ENCODE results near the gene MACROD2.

DNA sequence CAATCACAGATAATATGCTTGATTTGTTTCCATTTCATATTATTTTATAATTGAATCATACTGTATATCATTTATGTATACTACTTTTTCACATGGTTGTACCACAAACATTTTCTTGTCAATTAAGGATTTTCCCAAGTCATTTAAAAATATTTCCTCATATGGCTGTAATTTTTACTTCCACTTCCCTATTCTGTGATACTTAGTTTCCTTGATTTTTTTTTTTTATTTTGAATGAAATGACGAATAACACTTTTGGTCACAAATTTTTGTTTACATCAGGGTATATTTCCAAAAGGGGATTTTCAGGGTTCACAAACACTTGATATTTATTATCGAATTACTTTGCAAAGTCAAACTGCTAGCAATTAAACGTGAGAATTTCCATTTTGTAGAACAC, 2062.3 kb downstream of the MACROD2 start:
- TF ChIP-seq, protein P1, sequence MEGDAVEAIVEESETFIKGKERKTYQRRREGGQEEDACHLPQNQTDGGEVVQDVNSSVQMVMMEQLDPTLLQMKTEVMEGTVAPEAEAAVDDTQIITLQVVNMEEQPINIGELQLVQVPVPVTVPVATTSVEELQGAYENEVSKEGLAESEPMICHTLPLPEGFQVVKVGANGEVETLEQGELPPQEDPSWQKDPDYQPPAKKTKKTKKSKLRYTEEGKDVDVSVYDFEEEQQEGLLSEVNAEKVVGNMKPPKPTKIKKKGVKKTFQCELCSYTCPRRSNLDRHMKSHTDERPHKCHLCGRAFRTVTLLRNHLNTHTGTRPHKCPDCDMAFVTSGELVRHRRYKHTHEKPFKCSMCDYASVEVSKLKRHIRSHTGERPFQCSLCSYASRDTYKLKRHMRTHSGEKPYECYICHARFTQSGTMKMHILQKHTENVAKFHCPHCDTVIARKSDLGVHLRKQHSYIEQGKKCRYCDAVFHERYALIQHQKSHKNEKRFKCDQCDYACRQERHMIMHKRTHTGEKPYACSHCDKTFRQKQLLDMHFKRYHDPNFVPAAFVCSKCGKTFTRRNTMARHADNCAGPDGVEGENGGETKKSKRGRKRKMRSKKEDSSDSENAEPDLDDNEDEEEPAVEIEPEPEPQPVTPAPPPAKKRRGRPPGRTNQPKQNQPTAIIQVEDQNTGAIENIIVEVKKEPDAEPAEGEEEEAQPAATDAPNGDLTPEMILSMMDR (conservative IDR thresholded peaks at IDR 0.05; ENCODE audit: low read depth, low read length): no peak
- no peak for TF ChIP-seq EZH2 (IDR thresholded peaks at IDR 0.05; ENCODE audit: borderline replicate concordance, low read depth, low read length, poor library complexity, severe bottlenecking)
